Measurements from ENCODE around the gene AKR1C1. TPM values are rescaled to one million over a fixed set of nuclear protein-coding genes. Genes with fewer than 3 reads are reported as not detected.
"Not testable (repeated sequence)": the region's sequence is repeated elsewhere in the genome, so short reads cannot be mapped to it uniquely, and the experiment has no call there.

Gene AKR1C1
- polyA plus RNA-seq, 2 donors = 18.5 to 97.1 TPM

GRCh38 chr10:5012595-5012994, 49.4 kb downstream of the AKR1C1 start:
- H3K36me3 ChIP-seq (ENCODE audit: control insufficient read depth in 2 of 2, insufficient read depth in 2 of 2, low read length in 1 of 2) = no peaks in the 10 kb centered on the region
- no peaks in the 10 kb centered on the region for H3K9me3 ChIP-seq (ENCODE audit: control insufficient read depth in 2 of 2, insufficient read depth in 1 of 2, low read depth in 1 of 2, low read length in 1 of 2)
- 57 to 75% methylated on average over 2 of the region's 2 CpGs for WGBS, 2 donors
- no peak overlapping the region for H3K4me3 ChIP-seq (ENCODE audit: low read depth in 1 of 2, low read length in 2 of 2)
- H3K4me1 ChIP-seq (ENCODE audit: control insufficient read depth in 2 of 2, insufficient read depth in 2 of 2, low read length in 1 of 2) = no peaks in the 10 kb centered on the region
- no peak overlapping the region for H3K27ac ChIP-seq (ENCODE audit: low read depth in 2 of 2, low read length in 1 of 2)
- no peaks in the 10 kb centered on the region for H3K27me3 ChIP-seq (ENCODE audit: control insufficient read depth in 1 of 2, insufficient read depth in 2 of 2, low read length in 2 of 2)

GRCh38 chr10:5013385-5013784, 50.2 kb downstream of the AKR1C1 start:
- Histone ChIP-seq H3K9me3 (ENCODE audit: control insufficient read depth in 2 of 2, insufficient read depth in 1 of 2, low read depth in 1 of 2, low read length in 1 of 2) (no peaks in the 10 kb centered on the region), H3K36me3 (ENCODE audit: control insufficient read depth in 2 of 2, insufficient read depth in 2 of 2, low read length in 1 of 2) (no peaks in the 10 kb centered on the region), H3K4me1 (ENCODE audit: control insufficient read depth in 2 of 2, insufficient read depth in 2 of 2, low read length in 1 of 2) (no peaks in the 10 kb centered on the region), H3K27ac (ENCODE audit: low read depth in 2 of 2, low read length in 1 of 2) (no peak overlapping the region), H3K27me3 (ENCODE audit: control insufficient read depth in 1 of 2, insufficient read depth in 2 of 2, low read length in 2 of 2) (no peaks in the 10 kb centered on the region), H3K4me3 (ENCODE audit: low read depth in 1 of 2, low read length in 2 of 2) (no peak overlapping the region)
- WGBS, 2 donors = 45 to 59% methylated on average over 1 of the region's 1 CpG

GRCh38 chr10:5014200-5014910, 51.1 kb downstream of the AKR1C1 start:
- WGBS, 2 donors = 38 to 45% methylated on average over 4 of the region's 4 CpGs
- peak overlapping the region in 1 of 2 donors; percentile 22 for H3K27ac ChIP-seq (ENCODE audit: low read depth in 2 of 2, low read length in 1 of 2)

GRCh38 chr10:5014936-5015335, 51.7 kb downstream of the AKR1C1 start:
- no peaks in the 10 kb centered on the region for H3K4me1 ChIP-seq (ENCODE audit: control insufficient read depth in 2 of 2, insufficient read depth in 2 of 2, low read length in 1 of 2)
- no peaks in the 10 kb centered on the region for H3K9me3 ChIP-seq (ENCODE audit: control insufficient read depth in 2 of 2, insufficient read depth in 1 of 2, low read depth in 1 of 2, low read length in 1 of 2)
- no peaks in the 10 kb centered on the region for H3K27me3 ChIP-seq (ENCODE audit: control insufficient read depth in 1 of 2, insufficient read depth in 2 of 2, low read length in 2 of 2)
- WGBS, 2 donors = 45 to 64% methylated on average over 1 of the region's 1 CpG
- no peak overlapping the region for H3K4me3 ChIP-seq (ENCODE audit: low read depth in 1 of 2, low read length in 2 of 2)
- H3K27ac ChIP-seq (ENCODE audit: low read depth in 2 of 2, low read length in 1 of 2) = no peak overlapping the region
- H3K36me3 ChIP-seq (ENCODE audit: control insufficient read depth in 2 of 2, insufficient read depth in 2 of 2, low read length in 1 of 2) = no peaks in the 10 kb centered on the region

More at GRCh38 chr10:5014200-5014910, 51.1 kb downstream of the AKR1C1 start:
- not testable (repeated sequence) for H3K36me3 ChIP-seq (ENCODE audit: control insufficient read depth in 2 of 2, insufficient read depth in 2 of 2, low read length in 1 of 2); H3K4me1 ChIP-seq (ENCODE audit: control insufficient read depth in 2 of 2, insufficient read depth in 2 of 2, low read length in 1 of 2); H3K4me3 ChIP-seq (ENCODE audit: low read depth in 1 of 2, low read length in 2 of 2); H3K9me3 ChIP-seq (ENCODE audit: control insufficient read depth in 2 of 2, insufficient read depth in 1 of 2, low read depth in 1 of 2, low read length in 1 of 2); H3K27me3 ChIP-seq (ENCODE audit: control insufficient read depth in 1 of 2, insufficient read depth in 2 of 2, low read length in 2 of 2)

GRCh38 chr10:5018134-5018533, 54.9 kb downstream of the AKR1C1 start:
- H3K27ac ChIP-seq (ENCODE audit: low read depth in 2 of 2, low read length in 1 of 2) = no peak overlapping the region

GRCh38 chr10:5018671-5019277, 55.6 kb downstream of the AKR1C1 start:
- not testable (repeated sequence) for H3K27me3 ChIP-seq (ENCODE audit: control insufficient read depth in 1 of 2, insufficient read depth in 2 of 2, low read length in 2 of 2); H3K4me1 ChIP-seq (ENCODE audit: control insufficient read depth in 2 of 2, insufficient read depth in 2 of 2, low read length in 1 of 2); H3K36me3 ChIP-seq (ENCODE audit: control insufficient read depth in 2 of 2, insufficient read depth in 2 of 2, low read length in 1 of 2); H3K4me3 ChIP-seq (ENCODE audit: low read depth in 1 of 2, low read length in 2 of 2); H3K27ac ChIP-seq (ENCODE audit: low read depth in 2 of 2, low read length in 1 of 2); H3K9me3 ChIP-seq (ENCODE audit: control insufficient read depth in 2 of 2, insufficient read depth in 1 of 2, low read depth in 1 of 2, low read length in 1 of 2)
- 61 to 72% methylated on average over 3 of the region's 3 CpGs for WGBS, 2 donors

More at GRCh38 chr10:5018134-5018533, 54.9 kb downstream of the AKR1C1 start:
- Histone ChIP-seq H3K4me3 (ENCODE audit: low read depth in 1 of 2, low read length in 2 of 2) (no peak overlapping the region), H3K4me1 (ENCODE audit: control insufficient read depth in 2 of 2, insufficient read depth in 2 of 2, low read length in 1 of 2) (no peaks in the 10 kb centered on the region), H3K36me3 (ENCODE audit: control insufficient read depth in 2 of 2, insufficient read depth in 2 of 2, low read length in 1 of 2) (no peaks in the 10 kb centered on the region), H3K9me3 (ENCODE audit: control insufficient read depth in 2 of 2, insufficient read depth in 1 of 2, low read depth in 1 of 2, low read length in 1 of 2) (no peaks in the 10 kb centered on the region), H3K27me3 (ENCODE audit: control insufficient read depth in 1 of 2, insufficient read depth in 2 of 2, low read length in 2 of 2) (no peaks in the 10 kb centered on the region)
- 58 to 62% methylated on average over 3 of the region's 3 CpGs for WGBS, 2 donors

- not testable (repeated sequence) for H3K27me3 ChIP-seq (ENCODE audit: control insufficient read depth in 1 of 2, insufficient read depth in 2 of 2, low read length in 2 of 2); H3K27ac ChIP-seq (ENCODE audit: low read depth in 2 of 2, low read length in 1 of 2); H3K36me3 ChIP-seq (ENCODE audit: control insufficient read depth in 2 of 2, insufficient read depth in 2 of 2, low read length in 1 of 2); H3K9me3 ChIP-seq (ENCODE audit: control insufficient read depth in 2 of 2, insufficient read depth in 1 of 2, low read depth in 1 of 2, low read length in 1 of 2); H3K4me1 ChIP-seq (ENCODE audit: control insufficient read depth in 2 of 2, insufficient read depth in 2 of 2, low read length in 1 of 2); H3K4me3 ChIP-seq (ENCODE audit: low read depth in 1 of 2, low read length in 2 of 2)
- 67 to 70% methylated on average over 6 of the region's 6 CpGs for WGBS, 2 donors
Measured at GRCh38 chr10:5019770-5020612, 56.8 kb downstream of the AKR1C1 start.

GRCh38 chr10:5021624-5022290, 58.5 kb downstream of the AKR1C1 start:
- not testable (repeated sequence) for H3K27ac ChIP-seq (ENCODE audit: low read depth in 2 of 2, low read length in 1 of 2); H3K9me3 ChIP-seq (ENCODE audit: control insufficient read depth in 2 of 2, insufficient read depth in 1 of 2, low read depth in 1 of 2, low read length in 1 of 2)
- 62 to 65% methylated on average over 8 to 9 of the region's 10 CpGs for WGBS, 2 donors

GRCh38 chr10:5023177-5023805, 60.1 kb downstream of the AKR1C1 start:
- Histone ChIP-seq H3K4me1 (ENCODE audit: control insufficient read depth in 2 of 2, insufficient read depth in 2 of 2, low read length in 1 of 2) (peaks cover 0 to 2% of the 10 kb centered on the region in 2 donors), H3K4me3 (ENCODE audit: low read depth in 1 of 2, low read length in 2 of 2) (no peak overlapping the region), H3K27me3 (ENCODE audit: control insufficient read depth in 1 of 2, insufficient read depth in 2 of 2, low read length in 2 of 2) (no peaks in the 10 kb centered on the region), H3K27ac (ENCODE audit: low read depth in 2 of 2, low read length in 1 of 2) (no peak overlapping the region), H3K9me3 (ENCODE audit: control insufficient read depth in 2 of 2, insufficient read depth in 1 of 2, low read depth in 1 of 2, low read length in 1 of 2) (peaks cover 0 to 2% of the 10 kb centered on the region in 2 donors), H3K36me3 (ENCODE audit: control insufficient read depth in 2 of 2, insufficient read depth in 2 of 2, low read length in 1 of 2) (no peaks in the 10 kb centered on the region)
- WGBS, 2 donors = 62 to 69% methylated on average over 4 of the region's 4 CpGs

More at GRCh38 chr10:5021624-5022290, 58.5 kb downstream of the AKR1C1 start:
- H3K4me1 ChIP-seq (ENCODE audit: control insufficient read depth in 2 of 2, insufficient read depth in 2 of 2, low read length in 1 of 2); H3K4me3 ChIP-seq (ENCODE audit: low read depth in 1 of 2, low read length in 2 of 2); H3K36me3 ChIP-seq (ENCODE audit: control insufficient read depth in 2 of 2, insufficient read depth in 2 of 2, low read length in 1 of 2); H3K27me3 ChIP-seq (ENCODE audit: control insufficient read depth in 1 of 2, insufficient read depth in 2 of 2, low read length in 2 of 2): not testable (repeated sequence)
